Lower leg skin (tissue), 4 donors: ENCODE measurements around the gene JUNB. TPM values are rescaled to one million over a fixed set of nuclear protein-coding genes. Genes with fewer than 3 reads are reported as not detected.

Experiments
- DNase-seq, 2 donors: peaks; one replicate each; pipeline ENCODE4 v3.0.0-alpha.2; 2019; ENCODE audit warnings: low spot score in 2 of 2
- H3K4me3 ChIP-seq: fragments of 200-600 bp; sonication (generic); 2 replicates; pipeline ENCODE4 v1.5.1; 2017; ENCODE audit warnings: mild to moderate bottlenecking, low read depth; ENCODE audit not compliant: poor library complexity, severe bottlenecking
- CTCF ChIP-seq, 3 donors: fragments of 450-650 bp; IDR thresholded peaks; one replicate each; pipeline ENCODE4 v1.5.1; 2016; ENCODE audit warnings: antibody characterized with exemption in 3 of 3, mild to moderate bottlenecking in 3 of 3, moderate library complexity in 2 of 3
- POLR2A ChIP-seq, 2 donors: fragments of 450-650 bp; IDR thresholded peaks; one replicate each; pipeline ENCODE4 v1.6.1; 2016 to 2017; ENCODE audit warnings: antibody characterized with exemption in 2 of 2, mild to moderate bottlenecking in 1 of 2, moderate library complexity in 1 of 2
- WGBS, 2 donors: methylation state at CpG; one replicate each; pipeline ENCODE4 v1.1.5; 2018; 5-methylcytosine and 5-hydroxymethylcytosine counted together
- intact Hi-C: fragments of 100-400 bp; cut with DNase I; formaldehyde crosslinking; loops from one replicate; pipeline ENCODE4 v1.15.0; 2023; ENCODE audit warnings: low total_unique reads
- total RNA-seq, 4 donors: library from RNA; depleted of rRNA; stranded (reverse); fragments of >200 nt; gene quantifications; one replicate each; pipeline ENCODE4 v1.1.0, GENCODE V29; 2016

The JUNB gene
- total RNA-seq, 4 donors from 2014 or later, result 608 to 1,091 (median 870) TPM

GRCh38 chr19:12751635-12752034 is 39.7 kb upstream of the JUNB start, which contains the start of gene BEST2:
Gene BEST2, plus strand, starts transcription at chr19:12751791. Its CDS starts 802 bp downstream, at chr19:12752593.
- no peak for DNase-seq
- no peak within 1 kb of the TSS for H3K4me3 ChIP-seq
- no peak for TF ChIP-seq CTCF (IDR thresholded peaks at IDR 0.05)
- no peak for TF ChIP-seq POLR2A (IDR thresholded peaks at IDR 0.05)
- intact Hi-C loops, result no loop called here
- 29 to 35% methylated on average over 14 of the region's 14 CpGs for WGBS, 2 donors

- TF ChIP-seq CTCF (IDR thresholded peaks at IDR 0.05), result no peak
- no peak for TF ChIP-seq POLR2A (IDR thresholded peaks at IDR 0.05)
- H3K4me3 ChIP-seq, result no peak overlapping the region
- WGBS, 2 donors, result 74 to 77% methylated on average over 23 of the region's 23 CpGs
- intact Hi-C loops, result no loop called here
- no peak for DNase-seq
Measured at GRCh38 chr19:12752056-12752781, 39.1 kb upstream of the JUNB start.

- H3K4me3 ChIP-seq, result no peak overlapping the region
- 80 to 83% methylated on average over 26 to 48 of the region's 50 CpGs for WGBS, 2 donors
- TF ChIP-seq CTCF (IDR thresholded peaks at IDR 0.05), result no peak
- no peak for TF ChIP-seq POLR2A (IDR thresholded peaks at IDR 0.05)
- no peak for DNase-seq
- intact Hi-C loops, result no loop called here
Measured at GRCh38 chr19:12754465-12755196, 36.7 kb upstream of the JUNB start.

- intact Hi-C loops, result loop anchor here (2.0 kb wide), 1 partner anchor 40 kb away; no protein-coding TSS in a partner anchor
- 84 to 88% methylated on average over 19 of the region's 19 CpGs for WGBS, 2 donors
- no peak for DNase-seq
- TF ChIP-seq CTCF (IDR thresholded peaks at IDR 0.05) (no peak), POLR2A (IDR thresholded peaks at IDR 0.05) (no peak)
- no peak overlapping the region for H3K4me3 ChIP-seq
Measured at GRCh38 chr19:12756150-12756883, 35.0 kb upstream of the JUNB start.

GRCh38 chr19:12757544-12758274 is 33.6 kb upstream of the JUNB start:
- WGBS, 2 donors, result 19% methylated on average over 22 to 23 of the region's 60 CpGs
- no peak overlapping the region for H3K4me3 ChIP-seq
- TF ChIP-seq POLR2A (IDR thresholded peaks at IDR 0.05) (no peak), CTCF (IDR thresholded peaks at IDR 0.05) (peak in 1 of 3 donors; percentile 53)
- intact Hi-C loops, result loop anchor here (2.0 kb wide), 1 partner anchor 41 kb away; no protein-coding TSS in a partner anchor
- DNase-seq, result peak in 1 of 2 donors; percentile 92
